Measurements from ENCODE around the gene TOPBP1. TPM values are rescaled to one million over a fixed set of nuclear protein-coding genes. Genes with fewer than 3 reads are reported as not detected.
"Not testable (repeated sequence)": the region's sequence is repeated elsewhere in the genome, so short reads cannot be mapped to it uniquely, and the experiment has no call there.

Gene TOPBP1
- total RNA-seq, 1 experiment from 2014 or later, result 58.0 TPM

DNA sequence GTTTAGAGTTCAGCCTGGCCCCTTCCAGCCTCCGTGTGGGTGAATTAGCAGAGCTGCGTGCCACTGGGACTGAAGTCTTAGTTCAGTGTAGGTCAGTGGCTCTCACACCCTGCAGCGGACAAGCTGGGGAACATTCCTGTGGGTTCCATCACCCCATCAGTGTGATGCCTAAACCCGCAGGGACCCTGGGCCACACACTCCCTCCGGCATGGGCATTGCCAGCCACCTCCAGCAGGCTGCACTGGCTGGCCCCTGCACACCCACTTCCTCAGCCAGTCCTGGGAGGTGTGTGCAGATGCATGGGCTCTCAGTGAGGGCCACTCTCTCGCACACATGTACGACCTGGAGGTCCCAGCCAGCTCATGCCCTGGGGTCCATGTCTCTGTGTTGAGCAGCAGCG lies 32.1 kb upstream of the TOPBP1 start:
- DNase-seq (ENCODE audit: low read depth in 1 of 2, low spot score in 2 of 2), result no peak
- peaks cover 4% of the 10 kb centered on the region; the same call in 1 of the 2 replicates for H3K9me3 ChIP-seq (replicated peaks)
- H3K27me3 ChIP-seq (replicated peaks), result no peaks in the 10 kb centered on the region
- H3K4me3 ChIP-seq, result no peak overlapping the region
- no peaks in the 10 kb centered on the region for H3K4me1 ChIP-seq (replicated peaks)
- H3K36me3 ChIP-seq, result no peaks in the 10 kb centered on the region
- no peak overlapping the region for H3K27ac ChIP-seq

DNA sequence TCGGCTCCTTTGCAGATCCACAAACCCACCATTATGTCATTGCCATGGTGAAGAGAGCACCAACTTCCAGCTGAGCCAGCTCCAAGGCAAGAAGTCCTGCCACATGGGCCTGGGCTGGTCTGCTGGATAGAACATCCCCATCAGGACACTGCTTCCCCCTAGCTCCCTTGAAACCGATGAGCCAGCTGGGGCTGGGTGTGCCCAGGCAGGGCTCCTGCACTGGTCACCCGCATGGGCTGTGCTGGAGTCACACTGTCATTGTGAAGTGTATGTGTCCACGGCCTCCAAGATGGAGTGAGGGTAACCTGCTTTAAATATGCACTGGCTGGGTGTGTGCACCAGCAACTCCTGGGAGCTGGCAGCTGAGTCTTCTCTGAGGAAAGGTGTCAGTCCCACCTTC lies 31.0 kb upstream of the TOPBP1 start:
- no peaks in the 10 kb centered on the region for H3K27me3 ChIP-seq (replicated peaks)
- H3K27ac ChIP-seq, result no peak overlapping the region
- H3K4me1 ChIP-seq (replicated peaks), result no peaks in the 10 kb centered on the region
- H3K4me3 ChIP-seq, result no peak overlapping the region
- no peak for DNase-seq (ENCODE audit: low read depth in 1 of 2, low spot score in 2 of 2)
- H3K36me3 ChIP-seq, result no peaks in the 10 kb centered on the region
- no peaks in the 10 kb centered on the region; the same call in 1 of the 2 replicates for H3K9me3 ChIP-seq (replicated peaks)

DNA sequence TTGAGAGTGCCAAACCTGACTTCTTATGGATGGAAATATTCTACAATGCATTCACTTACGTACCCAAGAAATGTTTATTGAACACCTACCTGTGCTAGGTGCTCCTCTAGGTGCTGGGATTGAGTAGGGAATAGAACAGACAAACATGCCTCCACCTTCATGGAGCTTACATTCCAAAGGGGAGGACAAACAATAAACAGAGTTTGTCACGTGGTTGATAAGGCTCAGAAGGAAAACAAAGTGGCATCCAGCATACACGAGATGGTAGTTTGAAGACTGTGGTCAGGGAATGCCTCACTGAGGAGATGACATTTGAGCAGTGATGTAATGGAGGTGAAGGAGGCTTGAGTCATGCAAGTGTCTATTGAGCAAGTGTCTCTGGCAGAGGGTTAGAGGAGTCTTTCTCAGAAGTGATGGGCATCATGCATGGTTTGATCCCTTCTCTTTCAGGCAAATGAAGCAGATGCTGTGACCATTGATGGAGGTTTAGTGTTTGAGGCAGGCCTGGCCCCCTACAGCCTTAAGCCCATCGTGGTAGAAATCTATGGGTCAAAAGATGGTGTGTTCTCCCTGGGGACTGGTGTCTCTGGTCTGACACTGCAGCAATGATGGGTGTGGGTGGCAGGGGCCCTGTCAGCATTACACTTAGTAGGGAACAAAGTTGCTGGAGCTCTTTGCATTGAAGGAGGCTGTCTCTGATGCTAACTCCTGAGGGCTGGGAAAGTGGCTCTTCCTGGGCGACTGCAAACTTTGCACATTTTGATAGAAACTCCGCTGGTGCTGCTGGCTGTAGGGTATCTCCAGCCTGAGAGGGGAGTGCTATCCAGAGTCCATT lies 29.7 kb upstream of the TOPBP1 start:
- H3K27me3 ChIP-seq (replicated peaks), result no peaks in the 10 kb centered on the region
- no peak overlapping the region for H3K4me3 ChIP-seq
- no peak for DNase-seq (ENCODE audit: low read depth in 1 of 2, low spot score in 2 of 2)
- H3K9me3 ChIP-seq (replicated peaks), result no peaks in the 10 kb centered on the region
- H3K4me1 ChIP-seq (replicated peaks), result no peaks in the 10 kb centered on the region
- H3K27ac ChIP-seq, result no peak overlapping the region
- no peaks in the 10 kb centered on the region for H3K36me3 ChIP-seq

DNA sequence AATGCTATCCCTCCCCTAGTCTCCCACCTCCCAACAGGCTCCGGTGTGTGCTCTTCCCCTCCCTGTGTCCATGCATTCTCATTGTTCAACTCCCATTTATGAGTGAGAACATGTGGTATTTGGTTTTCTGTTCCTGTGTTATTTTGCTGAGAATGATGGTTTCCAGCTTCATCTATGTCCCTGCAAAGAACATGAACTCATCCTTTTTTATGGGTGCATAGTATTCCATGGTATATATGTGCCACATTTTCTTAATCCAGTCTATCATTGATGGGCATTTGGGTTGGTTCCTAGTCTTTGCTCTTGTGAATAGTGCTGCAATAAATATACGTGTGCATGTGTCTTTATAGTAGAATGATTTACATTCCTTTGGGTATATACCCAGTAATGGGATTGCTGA lies 16.3 kb upstream of the TOPBP1 start:
- DNase-seq (ENCODE audit: low read depth in 1 of 2, low spot score in 2 of 2); H3K4me3 ChIP-seq; H3K27ac ChIP-seq; H3K9me3 ChIP-seq (replicated peaks); H3K36me3 ChIP-seq; H3K4me1 ChIP-seq (replicated peaks): not testable (repeated sequence)
- H3K27me3 ChIP-seq (replicated peaks), result peaks cover 27% of the 10 kb centered on the region

DNA sequence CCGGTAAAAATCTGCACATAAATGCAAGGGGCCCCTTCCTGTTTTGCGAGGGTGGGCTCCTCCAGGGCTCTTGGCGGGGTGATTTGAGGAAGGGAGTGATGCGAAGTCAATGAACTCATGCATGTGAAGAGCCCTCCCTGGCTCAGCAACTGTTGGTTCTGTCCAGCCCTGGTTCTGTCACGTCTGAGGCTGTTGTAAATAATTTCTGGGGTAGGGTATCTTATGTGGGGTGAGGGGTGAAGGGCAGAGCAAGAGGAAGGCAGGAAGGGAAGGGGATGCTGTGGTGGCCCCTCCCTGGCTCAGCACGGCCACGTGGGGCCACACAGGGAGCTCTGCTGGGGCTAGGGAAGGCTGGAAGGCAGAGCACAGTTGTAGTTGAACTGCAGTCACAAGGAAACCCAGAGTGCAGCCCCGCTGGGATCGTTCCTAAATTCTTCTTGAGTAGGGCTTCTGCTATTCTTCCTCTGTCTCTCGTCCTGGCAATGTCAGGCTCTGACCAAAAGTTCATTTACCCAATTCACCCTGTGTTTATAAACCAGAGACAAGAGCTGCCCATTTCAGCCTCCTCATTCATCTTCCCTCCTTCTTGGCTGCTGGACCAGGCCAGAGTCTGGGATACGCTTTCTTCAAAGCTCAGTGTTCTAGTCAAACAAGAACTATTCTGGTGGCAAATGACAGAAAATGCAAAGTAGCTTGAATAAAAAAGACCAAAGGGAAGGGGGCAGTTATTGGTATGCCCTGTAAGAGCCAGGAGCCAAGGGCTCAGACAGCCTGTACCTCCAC lies 14.8 kb upstream of the TOPBP1 start:
- H3K4me1 ChIP-seq (replicated peaks), result no peaks in the 10 kb centered on the region
- H3K9me3 ChIP-seq (replicated peaks), result no peaks in the 10 kb centered on the region
- no peak overlapping the region for H3K27ac ChIP-seq
- no peaks in the 10 kb centered on the region for H3K36me3 ChIP-seq
- H3K4me3 ChIP-seq, result no peak overlapping the region
- no peak for DNase-seq (ENCODE audit: low read depth in 1 of 2, low spot score in 2 of 2)
- peaks cover 28% of the 10 kb centered on the region for H3K27me3 ChIP-seq (replicated peaks)

DNA sequence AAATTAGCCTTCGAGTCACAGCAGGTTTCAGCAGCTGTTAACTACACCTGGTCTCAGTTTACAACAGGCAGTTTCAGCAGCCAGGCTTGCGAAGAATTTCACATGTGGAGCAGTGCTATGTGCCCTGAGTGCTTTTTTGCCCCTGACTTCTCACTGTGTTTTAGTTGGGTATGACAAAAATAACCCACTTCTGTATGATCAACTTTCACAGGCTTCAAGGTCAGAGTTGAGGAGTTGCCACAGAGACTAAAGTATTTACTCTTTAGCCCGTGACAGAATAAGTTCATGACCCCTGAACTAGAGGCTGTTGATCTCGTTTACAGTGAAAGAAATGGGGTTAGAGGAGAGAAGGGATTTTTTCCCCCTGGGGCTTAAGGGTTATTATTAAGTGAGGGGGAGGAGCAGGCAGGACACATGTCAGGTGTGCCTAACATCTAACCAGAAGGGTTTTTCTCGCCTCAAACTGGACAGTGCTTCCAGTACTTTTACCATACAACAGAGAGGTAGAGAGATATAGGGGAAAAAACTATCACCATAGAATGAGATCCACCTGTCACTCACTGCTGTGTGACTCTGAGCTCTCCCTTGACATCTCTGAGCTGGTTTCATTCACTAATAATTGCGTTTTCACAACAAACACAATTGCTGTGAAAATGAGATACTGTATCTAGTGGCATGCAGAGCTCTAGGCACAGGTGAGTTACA lies 14.0 kb upstream of the TOPBP1 start:
- no peak for DNase-seq (ENCODE audit: low read depth in 1 of 2, low spot score in 2 of 2)
- Histone ChIP-seq H3K27ac (no peak overlapping the region), H3K4me1 (replicated peaks) (no peaks in the 10 kb centered on the region), H3K27me3 (replicated peaks) (peaks cover 28% of the 10 kb centered on the region), H3K4me3 (no peak overlapping the region), H3K9me3 (replicated peaks) (no peaks in the 10 kb centered on the region), H3K36me3 (no peaks in the 10 kb centered on the region)

DNA sequence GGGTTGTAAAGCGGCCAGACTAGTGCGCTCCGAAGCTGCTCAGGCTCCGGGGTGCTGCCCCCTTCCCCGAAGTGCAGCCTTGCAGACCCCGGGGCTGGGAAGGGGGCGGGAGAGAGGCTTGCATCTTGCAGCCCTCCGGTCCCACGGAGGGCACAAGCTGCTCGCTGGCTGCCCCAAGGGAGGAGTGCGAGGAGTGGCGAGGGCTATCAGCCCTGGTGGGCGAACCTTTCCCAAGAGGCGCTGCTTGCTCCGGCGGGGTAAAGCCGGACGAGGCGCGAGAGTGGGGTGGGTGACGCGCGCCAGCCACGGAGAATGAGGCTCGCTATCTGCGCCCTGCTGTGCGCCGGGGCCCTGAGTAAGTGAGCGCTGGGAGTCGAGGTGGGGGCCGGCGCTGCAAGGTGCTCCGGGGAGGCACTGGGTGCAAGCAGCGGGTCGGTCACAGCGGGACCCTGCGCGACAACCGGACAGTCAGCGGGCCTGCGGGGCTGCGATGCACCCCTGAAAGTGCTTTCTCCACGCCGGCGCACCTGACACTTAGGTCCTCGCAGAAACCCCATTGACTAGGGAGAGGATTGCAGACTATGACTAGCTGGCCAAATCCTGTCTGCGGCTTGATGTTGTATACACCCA lies 12.7 kb upstream of the TOPBP1 start:
- Histone ChIP-seq H3K27ac (no peak overlapping the region), H3K36me3 (no peaks in the 10 kb centered on the region), H3K27me3 (replicated peaks) (peaks cover 28% of the 10 kb centered on the region), H3K4me1 (replicated peaks) (no peaks in the 10 kb centered on the region; the same call in 1 of the 2 replicates), H3K9me3 (replicated peaks) (no peaks in the 10 kb centered on the region), H3K4me3 (no peak overlapping the region)
- no peak for DNase-seq (ENCODE audit: low read depth in 1 of 2, low spot score in 2 of 2)

DNA sequence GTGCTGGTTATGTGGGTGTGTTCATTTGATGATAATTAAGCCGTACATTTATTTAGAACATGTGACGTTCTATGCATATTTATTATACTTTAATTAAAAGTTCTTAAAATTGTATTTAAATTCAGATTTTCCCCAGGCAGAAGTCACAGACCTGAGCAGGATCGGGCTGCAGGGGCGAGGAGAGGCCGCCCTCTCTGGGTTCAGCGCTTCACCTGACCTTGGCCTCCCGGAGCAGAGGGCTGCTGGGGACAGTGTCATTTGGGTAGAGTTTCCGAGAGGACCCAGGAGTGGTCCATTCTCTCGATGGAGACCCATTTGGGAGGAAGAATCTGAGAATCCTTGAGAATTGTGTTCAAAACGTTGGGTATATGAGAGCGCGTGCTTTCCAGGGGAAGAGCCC lies 12.0 kb upstream of the TOPBP1 start:
- H3K9me3 ChIP-seq (replicated peaks), result no peaks in the 10 kb centered on the region
- H3K27ac ChIP-seq, result no peak overlapping the region
- no peaks in the 10 kb centered on the region for H3K36me3 ChIP-seq
- peaks cover 28% of the 10 kb centered on the region for H3K27me3 ChIP-seq (replicated peaks)
- H3K4me3 ChIP-seq, result no peak overlapping the region
- H3K4me1 ChIP-seq (replicated peaks), result peaks cover 6% of the 10 kb centered on the region
- DNase-seq (ENCODE audit: low read depth in 1 of 2, low spot score in 2 of 2), result no peak

DNA sequence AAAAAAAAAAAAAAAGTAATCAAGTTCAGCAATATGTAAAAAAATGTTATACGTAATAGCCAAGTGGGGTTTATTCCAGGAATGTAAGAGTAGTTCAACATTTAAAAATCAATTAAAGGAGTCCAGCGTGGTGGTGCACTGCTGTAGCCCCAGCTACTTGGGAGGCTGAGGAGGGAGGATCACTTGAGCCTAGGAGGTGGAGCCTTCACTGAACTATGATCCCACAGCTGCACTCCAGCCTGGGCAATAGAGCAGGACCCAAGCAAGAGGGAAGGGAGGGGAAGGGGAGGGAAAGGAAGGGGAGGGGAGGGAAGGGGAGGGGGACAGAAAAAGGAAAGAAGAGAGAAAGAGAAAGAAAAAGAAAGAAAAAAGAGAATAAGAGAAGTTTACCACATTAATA lies 10.7 kb upstream of the TOPBP1 start:
- peaks cover 11% of the 10 kb centered on the region for H3K4me1 ChIP-seq (replicated peaks)
- H3K9me3 ChIP-seq (replicated peaks), result no peaks in the 10 kb centered on the region
- no peak overlapping the region for H3K27ac ChIP-seq
- no peak for DNase-seq (ENCODE audit: low read depth in 1 of 2, low spot score in 2 of 2)
- H3K4me3 ChIP-seq, result no peak overlapping the region
- H3K36me3 ChIP-seq, result no peaks in the 10 kb centered on the region
- peaks cover 28% of the 10 kb centered on the region for H3K27me3 ChIP-seq (replicated peaks)

DNA sequence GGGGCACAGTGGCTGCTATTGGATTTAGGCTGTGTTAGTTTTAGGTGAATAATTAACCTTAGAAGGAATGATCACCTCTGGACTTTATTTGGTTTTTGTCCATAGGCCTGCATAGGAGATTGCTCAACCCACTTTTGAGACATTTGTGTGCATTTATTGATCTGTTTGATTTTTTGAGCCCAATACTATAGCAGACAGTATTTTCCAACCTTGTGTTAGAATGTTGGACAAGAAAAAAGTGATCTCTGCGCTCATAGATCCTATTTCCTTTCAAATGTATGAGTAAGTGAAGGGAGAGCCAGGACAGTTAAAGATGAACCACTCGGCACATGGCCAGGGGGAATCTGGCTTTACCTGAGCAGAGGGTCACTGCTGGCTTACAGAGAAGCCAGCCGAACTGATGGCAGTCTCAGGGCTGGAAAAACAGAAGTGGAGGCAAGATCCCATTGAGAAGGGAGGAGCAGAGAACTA lies 8.8 kb upstream of the TOPBP1 start:
- no peaks in the 10 kb centered on the region for H3K9me3 ChIP-seq (replicated peaks)
- H3K4me1 ChIP-seq (replicated peaks), result peaks cover 11% of the 10 kb centered on the region
- no peak overlapping the region for H3K27ac ChIP-seq
- H3K4me3 ChIP-seq, result no peak overlapping the region
- DNase-seq (ENCODE audit: low read depth in 1 of 2, low spot score in 2 of 2), result no peak
- peaks cover 24% of the 10 kb centered on the region for H3K27me3 ChIP-seq (replicated peaks)
- no peaks in the 10 kb centered on the region for H3K36me3 ChIP-seq

DNA sequence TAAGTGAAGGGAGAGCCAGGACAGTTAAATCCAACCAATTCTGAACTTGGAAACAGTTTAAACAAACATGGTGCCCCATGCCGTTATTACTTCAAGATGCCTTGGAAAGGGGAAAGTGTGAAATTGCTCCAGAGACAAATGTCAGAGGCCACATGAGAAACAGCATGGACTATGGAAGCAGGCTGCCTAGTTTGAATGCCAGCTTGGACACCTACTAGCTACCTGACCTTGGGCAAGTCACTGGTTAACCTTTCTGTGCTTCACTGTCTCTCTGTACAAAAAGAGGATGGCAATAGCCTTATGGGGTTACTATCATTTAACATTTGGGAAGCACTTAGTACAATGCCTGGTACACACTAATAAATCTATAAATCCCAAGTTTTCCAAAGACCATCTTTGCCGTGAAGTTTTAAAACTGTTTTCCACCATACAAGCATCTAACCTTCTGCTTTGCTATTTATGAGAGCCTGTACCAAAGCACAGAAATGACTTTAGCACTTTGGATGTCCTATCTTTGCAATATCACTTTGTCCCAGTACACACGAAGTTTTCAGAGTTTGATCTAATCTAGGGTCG lies 8.3 kb upstream of the TOPBP1 start:
- Histone ChIP-seq H3K4me3 (no peak overlapping the region), H3K4me1 (replicated peaks) (peaks cover 11% of the 10 kb centered on the region), H3K27ac (no peak overlapping the region), H3K27me3 (replicated peaks) (peaks cover 19% of the 10 kb centered on the region), H3K9me3 (replicated peaks) (no peaks in the 10 kb centered on the region), H3K36me3 (no peaks in the 10 kb centered on the region)
- DNase-seq (ENCODE audit: low read depth in 1 of 2, low spot score in 2 of 2), result no peak

DNA sequence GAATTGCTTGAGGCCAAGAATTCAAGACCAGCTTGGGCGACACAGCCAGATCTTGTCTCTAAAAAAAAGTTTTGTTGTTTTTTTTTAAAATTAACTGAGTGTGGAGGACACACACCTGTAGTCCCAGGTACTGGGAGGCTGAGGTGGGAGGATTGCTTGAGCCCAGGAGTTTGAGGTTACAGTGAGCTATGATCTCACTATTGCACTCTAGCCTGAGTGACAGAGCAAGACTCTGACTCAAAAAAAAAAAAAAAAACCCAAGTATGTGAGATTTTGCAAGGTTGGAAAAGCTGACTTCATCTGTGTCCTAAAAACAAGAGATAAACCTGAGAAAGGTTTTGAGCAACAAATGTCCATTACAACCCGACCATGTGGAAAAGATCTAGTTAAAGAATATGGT lies 5.4 kb upstream of the TOPBP1 start:
- Histone ChIP-seq H3K9me3 (replicated peaks) (no peaks in the 10 kb centered on the region), H3K36me3 (no peaks in the 10 kb centered on the region), H3K4me1 (replicated peaks) (peaks cover 15% of the 10 kb centered on the region), H3K4me3 (no peak overlapping the region), H3K27ac (no peak overlapping the region), H3K27me3 (replicated peaks) (no peaks in the 10 kb centered on the region)
- DNase-seq (ENCODE audit: low read depth in 1 of 2, low spot score in 2 of 2), result no peak

DNA sequence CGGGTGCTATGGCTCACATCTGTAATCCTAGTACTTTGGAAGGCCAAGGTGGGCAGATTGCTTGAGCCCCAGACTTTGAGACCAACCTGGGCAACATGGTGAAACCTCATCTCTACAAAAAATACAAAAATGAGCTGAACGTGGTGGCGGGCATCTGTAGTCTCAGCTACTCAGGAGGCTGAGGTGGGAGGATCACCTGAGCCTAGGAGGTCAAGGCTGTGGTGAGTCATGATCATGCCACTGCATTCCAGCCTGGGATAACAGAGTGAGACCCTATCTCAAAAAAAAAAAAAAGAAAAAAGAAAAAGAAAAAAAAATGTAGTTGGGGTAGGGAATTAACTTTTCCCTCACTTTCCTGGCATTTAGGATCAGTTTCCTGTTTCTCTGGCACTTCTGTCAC lies 3.4 kb upstream of the TOPBP1 start:
- Histone ChIP-seq H3K4me1 (replicated peaks) (peaks cover 18% of the 10 kb centered on the region), H3K36me3 (peaks cover 11% of the 10 kb centered on the region)
- H3K27me3 ChIP-seq (replicated peaks); DNase-seq (ENCODE audit: low read depth in 1 of 2, low spot score in 2 of 2); H3K4me3 ChIP-seq; H3K9me3 ChIP-seq (replicated peaks); H3K27ac ChIP-seq: not testable (repeated sequence)

All from SJSA1 (cell line).